GM19372 (cell line): Measurements from ENCODE around the gene FHIT.

ENCODE experiments used
- ATAC-seq: cut with Tn5 transposase; IDR thresholded peaks from one replicate; pipeline ENCODE4 v1.9.1; 2021; ENCODE audit warnings: mild to moderate bottlenecking, low read depth, moderate library complexity; ENCODE audit not compliant: unreplicated experiment

FHIT gene

DNA sequence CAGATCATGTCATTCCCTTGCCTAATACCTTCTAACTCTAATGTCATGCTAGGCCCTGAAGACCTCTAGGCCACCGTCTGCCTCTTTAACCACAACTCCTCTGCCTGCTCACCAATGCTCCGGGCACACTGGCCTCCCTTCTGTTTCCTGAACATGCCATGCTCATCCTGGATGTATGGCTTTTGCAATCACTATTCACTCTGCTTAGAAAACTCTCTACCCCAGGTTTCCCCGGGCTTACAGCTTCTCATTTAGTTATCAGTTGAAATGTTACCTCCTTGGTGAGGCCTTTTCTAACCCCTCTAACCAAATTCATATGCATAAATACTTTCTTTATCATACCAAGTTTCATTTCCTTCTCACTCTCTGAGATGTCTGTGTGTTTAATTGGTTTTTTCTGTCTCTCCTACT, 1473.6 kb downstream of the FHIT start:
- ATAC-seq: no peak

DNA sequence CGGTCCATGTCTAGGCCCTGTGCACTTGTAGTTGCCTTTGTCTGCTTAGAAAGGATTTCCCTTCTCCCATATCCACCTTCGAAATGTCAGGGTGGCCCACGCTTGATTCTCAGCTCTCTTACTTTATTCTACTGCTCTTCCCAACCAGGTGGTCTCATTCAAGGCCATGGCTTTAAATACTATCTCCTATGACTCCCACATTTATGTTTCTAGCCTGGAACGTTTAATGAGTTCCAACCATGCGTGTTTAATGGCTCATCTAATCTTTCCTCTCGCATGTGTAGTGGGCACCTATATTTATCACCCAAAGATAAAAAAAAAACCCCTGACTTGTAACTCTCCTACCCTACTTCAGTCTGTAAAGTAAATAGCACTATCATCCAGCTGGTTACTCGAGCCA, 1474.2 kb downstream of the FHIT start:
- no peak for ATAC-seq

DNA sequence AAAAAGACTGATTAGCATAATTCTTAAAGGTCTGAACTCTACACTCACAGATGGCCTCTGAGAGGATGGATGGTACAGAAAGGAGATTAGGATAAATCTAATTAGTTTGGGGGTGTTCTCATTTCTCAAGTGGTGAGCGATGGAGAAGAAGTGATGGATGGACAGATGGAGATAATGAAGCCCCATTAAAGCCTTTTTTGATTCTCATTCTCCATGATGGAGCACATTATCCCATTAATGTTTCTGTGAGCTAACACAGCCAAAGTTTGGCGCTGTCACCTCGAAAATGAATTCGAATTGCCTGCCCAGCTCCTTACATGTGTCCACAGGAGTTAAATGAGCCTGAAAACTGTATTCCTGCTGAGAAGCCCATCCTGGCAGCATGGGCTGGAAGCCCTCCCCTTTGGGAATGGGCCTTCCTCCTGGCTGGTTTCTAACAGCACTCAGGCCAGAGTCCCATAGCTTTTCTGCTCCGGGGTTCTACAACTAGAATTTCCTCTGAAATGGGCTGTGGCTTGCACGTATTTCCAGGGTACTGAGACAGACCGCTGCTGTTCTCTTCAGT, 1475.4 kb downstream of the FHIT start:
- ATAC-seq: no peak

DNA sequence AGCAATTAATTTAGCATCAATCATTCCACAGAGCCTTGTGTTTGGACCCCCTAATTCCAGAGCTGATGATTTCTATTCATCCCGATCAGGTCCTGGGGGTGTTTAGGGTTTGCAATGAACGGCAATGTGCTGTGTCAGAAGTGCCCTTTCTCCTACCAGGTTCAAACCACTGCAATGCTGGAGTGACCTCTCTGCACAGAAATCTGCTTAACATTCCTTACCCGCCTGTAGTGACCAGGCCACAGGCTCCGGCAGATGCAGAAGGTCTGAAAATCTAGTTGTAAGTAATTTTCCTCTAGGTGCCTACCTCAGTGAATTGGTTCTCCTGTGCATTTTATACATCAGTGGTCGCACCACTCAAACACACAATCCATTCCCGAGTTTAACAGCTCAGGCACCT, 1476.1 kb downstream of the FHIT start:
- ATAC-seq: no peak

DNA sequence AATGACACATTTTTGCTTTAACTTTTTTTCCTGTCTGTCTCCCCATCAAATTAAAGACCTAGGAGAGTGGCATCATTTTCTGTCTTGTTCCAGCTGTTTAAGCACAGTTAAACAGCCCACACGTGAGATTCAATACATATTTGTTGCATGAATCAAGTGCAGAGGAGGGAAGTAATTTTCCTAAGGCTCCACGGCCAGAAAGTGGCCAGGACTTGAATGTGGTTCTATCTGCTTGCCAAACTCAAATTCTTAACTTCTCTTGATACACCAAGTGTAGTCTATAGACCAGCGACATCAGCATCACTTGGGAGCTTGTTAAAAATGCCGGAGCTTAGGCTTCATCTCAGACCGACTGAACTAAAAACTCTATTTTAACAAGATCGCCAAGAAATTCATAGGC, 1476.6 kb downstream of the FHIT start:
- no peak for ATAC-seq

DNA sequence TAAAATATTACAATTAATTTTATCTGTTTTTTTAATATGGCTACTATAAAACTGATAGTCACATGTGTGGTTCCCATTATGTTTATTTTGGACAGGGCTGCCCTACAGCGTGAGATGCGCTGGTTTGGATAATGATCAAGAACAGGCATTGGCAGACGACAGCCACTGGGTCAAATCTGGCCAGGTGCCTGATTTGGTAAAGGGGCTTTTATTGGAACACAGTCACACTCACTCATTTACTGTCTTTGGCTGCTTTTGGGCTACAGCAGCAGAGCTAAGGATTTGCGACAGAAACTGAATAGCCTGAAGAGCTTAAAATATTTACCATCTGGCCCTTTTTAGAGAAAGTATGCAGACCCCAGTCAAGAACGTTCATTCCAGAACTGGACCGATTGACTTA, 1477.3 kb downstream of the FHIT start:
- no peak for ATAC-seq

DNA sequence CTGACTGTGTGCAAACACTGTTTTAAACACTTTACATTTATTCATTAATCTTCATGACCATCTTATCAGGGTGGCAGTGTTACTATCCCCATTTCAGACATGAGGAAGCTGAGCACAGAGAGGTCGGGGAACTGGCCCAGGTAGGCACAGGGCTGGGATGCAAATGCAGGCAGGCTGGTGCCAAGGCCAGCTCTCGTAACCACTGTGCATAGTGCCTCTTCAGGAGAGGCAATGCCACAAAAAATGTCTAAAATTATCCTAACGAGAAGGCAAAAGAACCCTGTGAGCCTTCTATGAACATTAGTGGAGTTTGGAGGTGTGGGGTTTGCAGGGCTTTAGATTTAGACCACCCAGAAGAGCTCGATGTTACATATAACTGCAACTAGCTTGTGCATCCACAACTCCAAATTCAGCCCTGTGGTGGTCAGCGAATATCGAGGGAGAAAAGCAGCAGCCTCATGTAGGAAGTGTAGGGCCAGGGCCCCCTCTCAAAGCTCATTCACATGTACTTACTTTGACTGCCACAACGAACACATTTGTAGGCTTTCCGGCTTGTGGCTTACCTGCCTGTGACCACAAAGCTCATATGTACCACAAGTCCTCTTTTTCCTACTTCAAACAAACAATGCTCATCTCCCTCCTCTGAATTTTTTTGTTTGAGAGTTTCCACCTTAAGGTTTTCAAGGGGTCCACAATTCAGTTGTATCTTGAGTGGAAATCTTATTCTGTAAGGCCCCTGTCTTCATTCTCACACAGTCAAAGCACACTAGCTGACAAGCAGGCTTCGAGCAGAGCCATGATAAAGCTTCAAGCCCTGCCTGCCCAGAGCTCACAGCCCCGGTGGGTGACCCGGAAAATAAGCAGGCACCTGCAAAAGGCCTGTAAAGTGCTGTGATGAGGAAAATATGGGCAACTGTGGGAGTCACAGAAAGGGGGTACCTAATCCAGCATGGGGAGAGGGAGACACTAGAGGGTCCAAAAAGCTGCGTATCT, 1478.5 kb downstream of the FHIT start:
- no peak for ATAC-seq

DNA sequence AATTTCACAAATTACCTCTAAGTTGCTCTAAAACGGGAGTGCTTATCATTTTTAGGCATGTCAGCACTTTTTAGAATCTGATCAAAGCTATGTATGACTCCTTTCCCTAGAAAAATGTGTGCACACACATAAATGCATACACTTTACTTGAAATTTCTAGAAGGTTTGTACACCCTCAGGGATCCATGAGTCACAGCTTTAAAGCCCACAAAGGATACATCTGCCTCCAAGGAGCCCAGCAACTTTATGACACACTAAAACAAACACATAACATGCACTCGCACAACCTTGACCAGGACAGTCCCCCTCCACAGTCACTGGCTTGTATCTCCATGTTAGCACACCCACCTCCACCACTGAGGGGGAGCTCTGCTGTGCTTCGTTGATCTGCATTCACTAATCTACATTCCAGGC, 1479.5 kb downstream of the FHIT start:
- no peak for ATAC-seq

DNA sequence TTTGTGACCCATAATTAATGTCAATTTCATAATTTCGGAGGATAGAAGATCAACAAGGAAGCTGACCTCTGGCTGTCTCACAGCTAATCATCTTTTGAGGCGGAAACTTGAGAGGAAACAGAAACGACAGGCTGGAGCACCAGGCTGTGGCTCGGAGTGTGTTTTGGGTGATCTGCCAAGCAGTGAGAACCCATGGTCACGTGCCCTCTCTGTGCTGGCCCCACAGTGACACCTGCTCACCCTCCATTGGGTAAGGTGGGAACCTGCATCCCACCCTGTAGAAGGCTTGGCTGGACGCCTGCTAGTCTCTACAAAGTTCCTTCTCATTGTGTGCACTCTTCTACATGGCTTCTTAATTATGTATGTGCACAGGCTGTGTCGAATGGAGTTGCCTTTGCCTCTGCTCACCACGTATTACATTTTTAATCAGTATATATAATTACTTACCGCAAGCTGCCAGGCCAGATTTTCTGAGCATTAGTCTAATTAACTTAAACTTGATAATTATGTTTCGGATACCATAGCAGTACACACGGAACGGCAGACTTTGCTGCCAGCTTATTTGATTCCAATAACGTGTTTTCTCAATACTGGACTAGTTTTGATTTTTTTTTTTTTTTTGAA, 1482.0 kb downstream of the FHIT start:
- no peak for ATAC-seq

DNA sequence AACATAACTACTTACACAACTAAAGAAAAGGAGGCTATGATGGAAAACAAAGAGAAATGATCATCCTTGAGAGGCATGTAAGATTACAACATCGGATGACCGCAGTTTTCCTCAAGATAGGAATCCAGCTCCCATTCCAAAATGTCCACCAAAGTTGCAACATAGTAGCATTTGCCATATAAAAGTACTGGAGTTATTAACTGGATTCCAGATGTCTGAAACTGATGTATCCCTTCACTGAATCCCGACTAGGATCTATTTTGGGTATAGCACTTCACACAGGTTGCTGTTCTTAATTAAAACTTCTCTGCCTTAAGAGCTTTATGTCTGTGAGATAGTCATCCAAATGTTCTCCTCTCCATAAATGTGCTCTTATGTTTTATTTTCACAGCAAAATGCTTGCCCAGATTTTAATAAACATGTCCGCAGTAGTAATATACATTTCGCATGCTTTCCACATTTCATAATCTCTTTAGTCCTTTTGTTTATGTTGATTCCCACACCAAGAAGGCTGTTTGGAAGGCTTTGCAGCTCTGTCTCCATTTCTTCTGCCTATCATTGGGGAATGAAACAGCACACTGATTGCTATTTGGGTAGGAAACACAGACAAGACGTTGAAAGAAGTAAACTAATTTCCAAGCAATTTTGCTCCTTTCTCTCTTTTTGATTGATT, 1484.9 kb downstream of the FHIT start:
- no peak for ATAC-seq

DNA sequence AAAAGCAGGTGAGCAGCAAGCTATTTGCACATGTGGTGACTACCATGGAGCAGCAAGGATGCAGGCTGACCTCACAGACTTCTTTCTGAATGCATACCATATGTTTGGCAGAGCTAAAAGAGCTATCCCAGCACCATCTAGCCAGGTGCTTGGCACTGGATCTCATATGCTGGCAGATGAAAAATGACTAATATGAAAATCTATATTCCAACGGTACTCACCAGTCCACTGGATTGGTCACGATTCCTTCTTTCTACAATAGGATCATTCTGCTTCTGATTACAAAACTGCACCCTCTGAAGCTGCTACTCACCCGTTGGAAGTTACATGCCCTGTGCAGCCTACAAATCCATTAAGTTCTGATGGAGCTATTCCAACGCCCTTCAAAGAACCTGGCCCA, 1487.1 kb downstream of the FHIT start:
- no peak for ATAC-seq

DNA sequence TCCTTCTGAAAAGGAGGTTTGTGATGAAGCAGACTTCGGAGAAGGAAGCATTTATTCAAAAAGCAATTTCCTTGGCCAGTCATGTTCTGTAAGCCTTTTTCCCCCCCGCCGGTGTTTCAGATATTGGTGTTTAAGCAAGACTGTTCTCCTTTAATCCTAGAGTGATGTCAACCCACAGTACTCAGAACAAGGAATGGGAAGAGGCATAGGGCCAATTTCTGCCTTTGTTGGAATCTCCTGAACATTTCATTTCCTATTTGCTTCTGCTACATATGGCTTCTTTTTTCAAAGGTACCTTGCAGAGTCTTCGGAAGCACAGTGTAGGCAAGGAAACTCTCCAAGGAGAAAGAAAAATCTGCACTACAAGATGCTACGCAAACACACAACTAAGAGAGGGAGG, 1488.3 kb downstream of the FHIT start:
- ATAC-seq: no peak

DNA sequence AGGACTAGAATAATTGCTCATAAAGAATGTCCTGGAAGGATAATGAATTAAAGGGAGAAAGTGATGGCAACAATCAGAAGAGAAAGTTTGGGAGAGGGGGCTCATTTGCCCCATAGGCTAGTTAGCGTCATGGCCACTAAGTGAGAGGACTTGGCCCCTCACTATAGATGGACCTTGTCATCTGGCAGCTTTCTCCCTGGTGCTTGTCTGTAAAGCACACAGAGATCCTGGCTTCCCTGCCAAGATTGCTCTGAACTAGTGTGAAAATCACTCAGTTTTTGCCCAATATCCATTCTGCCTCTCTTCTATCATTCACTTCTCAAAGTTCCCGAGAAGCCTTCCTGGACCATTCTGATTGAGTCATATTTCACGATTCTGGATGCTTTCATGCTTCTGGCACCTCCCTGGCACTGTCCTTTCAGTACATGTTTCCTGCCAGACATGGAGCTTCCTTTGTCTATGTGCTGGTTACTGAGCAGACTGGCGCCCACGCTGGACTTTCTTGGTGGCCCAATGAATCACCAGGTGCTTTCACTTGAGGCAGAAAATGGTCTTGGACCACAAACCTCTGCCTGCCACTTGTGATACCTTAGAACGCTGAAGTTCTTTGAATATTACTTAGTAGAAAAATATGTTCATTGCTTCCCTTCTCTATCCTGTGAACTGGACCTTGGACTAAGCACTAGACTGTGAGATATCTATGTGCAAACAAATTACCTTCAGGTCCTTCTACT, 1491.8 kb downstream of the FHIT start:
- no peak for ATAC-seq

DNA sequence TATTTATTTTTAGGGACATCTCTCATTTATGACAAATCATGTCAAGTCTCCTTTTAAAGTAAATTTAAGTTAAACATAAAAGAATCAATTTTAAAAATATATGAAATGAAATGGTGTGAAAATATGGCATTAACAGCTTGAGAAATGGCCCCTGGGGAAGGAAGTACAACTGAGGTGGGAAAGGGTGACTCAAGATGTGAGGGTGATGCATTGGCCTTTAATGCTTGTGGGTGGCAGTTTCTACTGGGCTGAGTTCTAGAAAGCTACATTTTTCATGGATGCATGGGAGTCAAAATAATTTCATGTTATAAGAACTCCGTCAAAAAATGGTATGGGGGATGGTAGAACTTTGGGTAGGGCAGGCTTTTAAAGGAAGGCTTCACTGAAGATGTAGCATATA, 1492.6 kb downstream of the FHIT start:
- ATAC-seq: no peak

DNA sequence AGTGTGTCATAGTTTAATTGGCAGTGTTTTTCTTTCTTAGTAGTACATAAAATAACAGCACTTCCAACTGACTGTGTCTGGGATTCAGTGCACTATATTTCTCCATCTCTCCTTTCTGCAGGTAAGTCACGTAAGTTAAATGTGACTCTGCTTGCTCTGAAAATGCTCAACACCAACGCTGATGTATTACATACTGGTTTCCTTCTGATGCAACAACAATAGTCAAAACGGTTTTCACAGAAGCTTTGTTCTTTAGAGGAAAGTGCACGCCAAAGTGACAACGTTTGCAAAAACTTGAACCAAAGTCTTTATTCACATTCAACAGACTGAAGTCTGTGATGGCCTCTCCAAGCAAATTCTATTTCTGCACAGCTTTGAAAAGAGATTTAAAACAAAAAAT, 1494.3 kb downstream of the FHIT start:
- no peak for ATAC-seq

DNA sequence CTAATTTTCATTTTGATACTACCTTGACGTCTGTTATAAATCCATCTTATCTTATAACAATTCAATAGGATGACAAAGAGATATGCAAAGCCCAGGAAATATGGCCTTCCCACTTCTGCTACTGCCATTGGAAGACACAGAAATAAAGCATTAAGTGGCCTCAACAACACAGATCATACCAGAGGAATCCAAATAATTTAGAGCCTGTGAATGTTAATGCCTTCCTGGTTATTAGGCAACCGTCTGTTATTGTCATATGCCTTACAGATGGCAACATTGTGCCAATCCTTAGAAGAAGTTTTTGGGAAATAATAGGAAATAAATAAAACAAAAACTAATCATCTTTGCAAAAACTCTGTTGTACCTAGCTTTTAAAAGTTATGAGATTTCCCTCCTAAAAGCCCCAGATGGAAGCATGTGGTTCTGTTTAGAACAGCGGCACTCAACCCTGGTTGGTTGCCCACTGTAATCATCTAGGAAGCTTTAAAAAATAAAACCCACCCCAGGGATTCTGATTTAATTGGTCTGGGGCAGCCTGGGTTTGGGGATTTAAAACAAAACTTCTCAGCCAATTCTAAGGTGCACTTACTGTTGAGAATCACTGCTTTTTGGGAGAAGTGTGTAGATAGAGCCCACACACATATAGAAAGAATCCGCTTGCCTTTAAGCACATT, 1496.7 kb downstream of the FHIT start:
- ATAC-seq: no peak

DNA sequence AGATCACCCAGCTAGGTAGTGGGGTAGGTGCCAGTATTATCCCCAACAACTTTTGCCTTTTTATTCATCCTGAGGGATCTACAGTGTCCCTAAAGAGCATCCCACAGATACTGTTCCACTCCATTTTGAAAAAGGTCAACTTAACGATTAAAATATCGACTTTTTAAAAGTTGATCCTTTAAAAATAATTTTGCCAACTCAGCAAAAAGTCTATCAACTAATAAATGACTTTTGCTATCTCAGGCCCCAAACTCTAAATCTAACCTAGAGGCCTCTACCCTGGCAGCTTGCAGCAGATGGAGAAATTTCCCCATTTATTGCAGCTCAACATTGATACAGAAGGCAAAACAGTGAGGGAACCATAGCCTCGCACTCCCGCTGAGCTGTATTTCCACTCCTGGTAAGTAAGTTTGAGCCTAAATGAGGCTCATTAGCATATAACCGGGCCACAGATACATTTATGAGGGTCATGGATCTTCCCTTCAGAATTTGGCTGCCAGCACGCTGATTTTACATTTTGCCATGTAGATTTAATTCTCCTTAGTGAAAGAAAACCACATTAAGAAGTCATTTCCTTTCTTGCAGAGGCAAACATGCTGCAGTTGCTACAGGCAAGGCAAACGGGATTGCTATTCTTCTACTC, 1497.3 kb downstream of the FHIT start:
- no peak for ATAC-seq

DNA sequence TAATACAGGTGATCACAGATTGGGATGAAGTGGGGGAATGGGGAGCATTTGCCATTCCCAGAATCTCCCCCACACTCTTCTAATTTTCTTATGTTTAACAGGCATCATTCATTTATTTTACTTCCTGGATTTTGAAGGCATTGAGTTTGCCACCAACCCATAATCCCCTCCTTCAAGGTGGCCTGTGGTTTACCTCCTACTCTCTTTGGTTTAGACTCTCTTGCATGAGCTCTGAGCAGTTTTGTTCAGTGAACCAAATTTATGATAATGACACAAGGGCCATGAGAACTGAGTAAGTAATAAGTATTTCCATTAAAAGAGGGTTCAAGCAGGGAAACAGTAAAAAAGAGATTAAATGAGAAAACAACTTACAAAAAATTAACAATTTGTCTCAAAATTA, 1498.3 kb downstream of the FHIT start:
- ATAC-seq: no peak

DNA sequence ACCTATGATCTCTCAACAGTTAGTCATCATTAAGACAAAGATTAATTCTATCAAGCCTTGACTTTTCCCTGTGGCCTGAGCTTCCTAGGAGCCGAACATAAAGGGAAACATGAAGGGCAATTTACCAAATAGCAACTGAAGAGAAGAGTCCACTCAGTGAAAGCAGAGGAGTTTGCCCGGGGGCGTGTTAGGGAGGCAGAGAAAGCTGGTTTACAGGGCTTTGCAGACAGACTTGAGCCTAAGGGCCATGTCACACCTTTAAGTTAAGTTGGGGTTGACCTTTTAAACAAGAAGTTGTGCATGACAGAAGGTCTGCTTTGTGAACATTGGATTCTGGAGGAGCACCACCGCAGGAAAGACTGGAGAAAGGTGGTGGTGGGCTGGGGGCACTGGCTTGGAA, 1499.6 kb downstream of the FHIT start:
- no peak for ATAC-seq
